DMS153 treated with DMSO at 0.1 percent for 48 hours (cell line): ENCODE measurements around the gene PXMP2.
A peak's percentile ranks its signal among the peaks of the same experiment; 100 is the strongest.

Source experiments
- DNase-seq: peaks from one replicate; lab custom pipeline; 2025; ENCODE audit not compliant: unreplicated experiment; lab: John Stamatoyannopoulos, UW

Gene PXMP2

DNA sequence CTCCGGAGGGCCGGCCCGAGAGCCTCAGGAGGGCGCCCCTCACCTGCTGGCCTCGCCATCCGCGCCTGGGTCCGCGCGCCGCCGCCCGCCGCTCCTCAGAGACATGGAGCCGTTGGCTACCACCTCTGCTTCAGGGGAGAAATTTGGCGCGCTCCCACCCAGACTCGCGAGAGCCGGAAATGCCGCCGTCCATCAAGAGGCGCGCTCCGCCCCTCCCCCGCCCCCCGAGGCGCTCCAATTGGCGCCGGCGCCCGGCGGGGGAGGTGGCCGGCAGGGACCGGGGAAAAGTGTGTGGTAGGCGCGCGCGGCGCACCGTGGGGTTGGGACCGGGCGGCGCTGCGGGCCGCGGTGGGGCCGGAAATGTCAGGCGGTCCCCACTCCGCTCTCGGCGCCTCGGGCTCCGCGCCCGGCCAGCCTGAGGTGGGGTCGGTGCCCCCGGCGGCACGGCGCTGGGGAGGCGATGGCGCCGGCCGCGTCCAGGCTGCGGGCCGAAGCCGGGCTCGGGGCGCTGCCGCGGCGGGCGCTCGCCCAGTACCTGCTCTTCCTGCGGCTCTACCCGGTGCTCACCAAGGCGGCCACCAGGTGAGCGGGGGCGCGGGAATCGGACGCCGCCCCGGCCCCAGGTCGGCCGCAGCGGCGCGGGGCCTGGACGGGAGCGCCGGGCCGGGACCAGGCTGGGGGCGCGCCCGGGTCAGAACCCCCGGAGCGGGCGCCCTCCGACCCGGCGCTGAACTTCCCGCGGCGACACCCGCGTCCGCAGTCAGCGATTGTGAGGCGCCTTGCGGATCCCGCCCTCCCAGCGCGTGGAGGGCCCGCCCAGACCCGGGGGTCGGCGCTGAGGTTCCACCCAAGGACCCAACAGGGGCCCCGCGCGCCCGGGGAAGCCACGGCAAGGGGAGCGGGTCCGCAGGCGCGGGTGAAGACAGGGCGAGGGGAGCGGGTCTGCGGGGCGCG is at the start of gene PXMP2, which contains the start of gene POLE:
Gene PXMP2 (plus strand): TSS at position 377 of the 954 bp plus-strand sequence. CDS start 84 bp downstream, at position 461.
Gene POLE (minus strand): TSS at position 132 of the 954 bp plus-strand sequence. CDS start 27 bp downstream, at position 105.
- peak; percentile 77 for DNase-seq

DNA sequence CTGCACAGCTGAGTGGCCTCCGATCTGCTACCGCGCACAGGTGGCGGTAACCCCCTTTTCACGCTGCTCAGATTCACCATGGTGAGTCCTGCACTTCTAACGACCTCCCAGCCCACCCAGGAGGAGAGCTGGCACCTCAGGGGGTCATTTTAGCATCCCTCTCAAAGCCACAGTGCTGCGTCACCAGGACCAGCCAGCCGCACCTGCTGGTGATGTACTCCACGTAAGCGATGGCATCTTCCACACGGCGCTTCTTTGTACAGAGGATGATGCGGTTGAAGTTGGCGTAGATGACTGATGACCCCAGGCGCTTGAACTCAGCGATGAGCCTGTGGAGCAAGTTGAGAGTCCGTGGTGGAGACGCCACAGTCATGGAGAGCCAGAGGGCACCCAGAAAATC is 49.6 kb upstream of the PXMP2 start:
- DNase-seq: no peak

DNA sequence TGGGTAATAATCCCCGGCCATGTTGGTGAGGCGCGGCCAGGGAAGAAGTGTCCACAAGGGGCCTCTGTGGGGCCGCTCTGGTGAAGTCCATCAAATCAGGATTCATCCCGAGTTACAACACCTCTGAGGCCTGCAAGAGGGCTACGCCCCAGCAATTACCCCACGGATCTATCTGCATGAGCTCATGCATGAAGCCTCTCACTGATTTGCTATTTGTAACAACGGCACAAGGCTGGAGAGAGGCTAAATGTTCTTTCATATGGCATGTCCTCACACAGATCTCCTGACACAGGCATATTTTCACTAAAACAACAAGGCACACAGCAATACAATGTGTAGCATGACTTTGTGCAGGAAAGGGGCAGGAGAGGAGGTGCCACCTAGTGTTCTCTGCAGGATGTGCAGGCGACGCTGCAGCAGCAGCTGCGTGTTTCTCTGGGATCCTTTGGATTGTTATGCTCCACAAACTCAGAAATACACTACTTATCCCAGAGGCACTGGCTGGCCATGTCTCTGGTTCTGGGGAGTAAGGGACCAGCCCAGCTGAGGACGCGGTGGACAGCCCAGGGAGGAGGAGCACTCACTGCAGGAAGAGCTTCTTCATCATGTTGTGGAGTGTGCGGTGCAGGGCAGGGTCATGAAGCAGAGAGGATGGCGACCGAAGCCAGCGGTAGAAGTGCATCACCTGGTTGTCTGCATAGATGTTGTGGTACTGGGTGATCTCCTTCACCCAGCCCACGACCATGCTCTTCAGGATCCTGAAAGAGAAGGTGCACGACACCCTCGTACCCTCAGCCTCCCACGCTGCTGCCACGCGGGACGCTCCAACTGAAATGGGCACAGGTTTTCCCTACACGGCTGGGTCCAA is 48.6 kb upstream of the PXMP2 start:
- DNase-seq: peak; percentile 5

- DNase-seq: no peak
Observed at GRCh38 chr12:132639956-132640520, 47.3 kb upstream of the PXMP2 start.

- no peak for DNase-seq
Observed at GRCh38 chr12:132640936-132641335, 46.5 kb upstream of the PXMP2 start.

- no peak for DNase-seq
Observed at GRCh38 chr12:132641811-132642650, 45.4 kb upstream of the PXMP2 start.

DNA sequence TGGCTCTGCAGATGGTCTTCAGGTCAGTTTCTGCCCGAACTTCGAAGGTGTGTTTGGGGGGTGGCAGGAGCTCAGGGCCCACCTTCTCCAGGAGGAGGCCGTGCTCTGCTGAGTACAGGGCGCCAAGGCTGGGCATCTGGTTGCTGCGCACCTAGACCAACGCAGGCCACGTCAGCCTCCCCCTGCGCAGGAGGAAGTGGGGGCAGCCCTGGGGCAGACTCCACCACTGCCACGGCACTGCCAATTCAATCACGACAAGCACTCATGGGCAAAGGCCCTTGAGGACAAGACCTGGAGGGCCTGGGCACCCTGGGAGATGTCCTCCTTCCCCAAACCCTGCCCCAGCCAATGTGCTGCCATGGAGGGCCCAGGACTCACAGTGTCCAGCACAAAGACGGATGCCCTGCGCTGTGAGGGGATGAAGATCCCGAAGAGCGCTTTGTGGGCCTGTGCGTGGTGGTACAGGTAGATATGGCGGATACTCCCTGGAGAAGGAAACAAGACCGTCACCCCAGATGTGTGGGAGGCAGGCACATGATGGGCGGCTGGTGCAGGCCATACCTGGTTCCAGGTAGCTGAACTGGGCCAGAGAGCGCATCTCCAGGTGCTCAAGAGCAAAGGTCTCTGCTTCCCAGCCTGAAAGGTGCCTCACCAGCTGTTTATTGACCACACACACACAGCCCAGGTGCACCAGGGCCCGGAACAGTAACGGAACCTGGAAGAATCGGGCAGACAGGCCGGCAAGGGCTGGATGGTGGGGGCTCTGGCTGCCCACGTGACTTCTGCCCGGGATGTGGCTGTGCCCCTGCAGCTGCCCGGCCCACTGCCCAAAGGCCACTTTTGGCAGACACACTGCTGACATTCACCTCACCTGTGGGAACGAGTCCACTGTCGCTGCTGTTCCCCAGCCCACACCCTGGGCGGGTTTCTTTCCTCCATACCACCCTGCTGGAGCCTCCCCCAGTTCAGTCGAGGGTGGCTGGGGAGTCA is 44.2 kb upstream of the PXMP2 start:
- no peak for DNase-seq

- no peak for DNase-seq
Observed at GRCh38 chr12:132646850-132647249, 40.5 kb upstream of the PXMP2 start.

DNA sequence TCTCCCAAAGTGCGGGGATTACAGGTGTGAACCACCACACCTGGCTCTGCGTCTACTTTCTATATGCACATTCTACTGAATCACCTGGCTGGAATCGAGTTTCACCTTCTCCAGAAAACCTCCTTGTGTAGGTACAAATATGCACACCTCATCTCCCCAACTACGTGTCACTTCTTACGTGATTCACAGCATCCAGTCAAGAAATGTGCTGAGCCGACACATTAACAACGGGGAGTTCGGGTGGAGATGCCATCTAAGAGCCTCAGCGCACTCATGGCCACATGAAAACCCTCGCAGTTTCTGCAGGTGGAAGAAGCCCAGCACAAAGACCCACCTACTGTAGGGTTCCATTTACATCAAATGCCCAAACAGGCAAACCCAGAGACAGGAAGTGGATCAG is 39.5 kb upstream of the PXMP2 start:
- DNase-seq: no peak

DNA sequence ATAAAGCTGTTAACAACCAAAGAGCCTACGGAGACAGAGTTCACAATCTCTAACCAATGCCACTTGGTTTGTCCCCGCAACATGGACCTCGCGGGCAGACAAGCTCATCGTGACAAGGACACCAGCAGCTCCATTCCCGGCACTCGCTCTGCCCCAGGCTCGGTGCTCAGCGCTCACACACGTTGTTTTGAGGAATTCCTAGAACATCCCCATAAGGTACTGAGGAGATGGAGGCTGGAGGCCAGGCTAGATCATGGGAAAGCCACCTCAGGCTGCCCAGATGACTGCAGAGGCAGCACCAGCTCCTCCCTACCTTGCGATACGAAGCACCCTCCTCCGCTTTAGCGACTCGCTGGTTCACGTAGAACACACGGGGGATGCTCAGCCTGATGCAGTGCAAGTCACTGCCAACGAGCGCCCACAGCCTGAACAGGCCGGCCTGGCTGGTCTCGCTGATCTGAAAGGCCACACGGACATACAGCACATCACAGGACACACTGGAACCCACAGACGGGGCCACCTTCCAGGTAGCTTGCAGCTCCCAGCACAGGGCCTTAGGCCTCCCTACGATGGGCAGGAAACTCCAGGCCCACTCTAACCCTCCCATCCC is 38.7 kb upstream of the PXMP2 start:
- no peak for DNase-seq

DNA sequence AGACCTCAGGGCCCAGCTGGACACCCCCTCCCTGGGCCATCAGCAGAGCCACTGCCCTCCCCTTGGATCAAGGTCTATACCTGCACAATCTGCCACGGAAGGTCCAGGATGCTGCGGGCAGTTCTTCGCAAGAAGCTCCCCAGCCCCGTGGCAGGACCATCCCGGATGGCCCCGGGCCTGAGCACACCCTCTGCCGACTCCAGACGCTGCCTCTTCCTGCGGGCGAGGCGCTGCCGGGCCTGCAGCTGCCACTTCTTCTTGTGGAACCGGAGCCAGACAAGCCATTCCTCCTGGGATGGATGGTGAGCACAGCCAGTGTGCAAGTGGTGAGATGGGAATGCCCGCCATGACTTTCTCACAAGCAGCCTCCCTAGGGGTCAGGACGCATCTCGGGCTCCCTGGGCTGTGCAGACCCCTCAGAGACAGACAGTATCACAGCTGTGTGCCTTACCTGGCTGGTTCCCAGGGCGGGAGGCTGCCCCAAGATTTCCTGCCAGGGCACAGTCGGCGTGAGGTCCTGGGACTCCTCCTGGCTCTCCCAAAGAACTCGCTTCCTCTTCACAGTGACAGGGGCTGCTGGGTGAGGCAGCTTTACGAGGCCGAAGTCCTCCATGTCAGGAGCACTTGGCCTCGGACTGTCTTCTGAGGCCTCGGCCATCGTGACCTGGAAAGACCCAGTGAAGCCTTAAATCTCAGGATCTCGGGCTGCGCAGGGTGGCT is 38.0 kb upstream of the PXMP2 start:
- no peak for DNase-seq

DNA sequence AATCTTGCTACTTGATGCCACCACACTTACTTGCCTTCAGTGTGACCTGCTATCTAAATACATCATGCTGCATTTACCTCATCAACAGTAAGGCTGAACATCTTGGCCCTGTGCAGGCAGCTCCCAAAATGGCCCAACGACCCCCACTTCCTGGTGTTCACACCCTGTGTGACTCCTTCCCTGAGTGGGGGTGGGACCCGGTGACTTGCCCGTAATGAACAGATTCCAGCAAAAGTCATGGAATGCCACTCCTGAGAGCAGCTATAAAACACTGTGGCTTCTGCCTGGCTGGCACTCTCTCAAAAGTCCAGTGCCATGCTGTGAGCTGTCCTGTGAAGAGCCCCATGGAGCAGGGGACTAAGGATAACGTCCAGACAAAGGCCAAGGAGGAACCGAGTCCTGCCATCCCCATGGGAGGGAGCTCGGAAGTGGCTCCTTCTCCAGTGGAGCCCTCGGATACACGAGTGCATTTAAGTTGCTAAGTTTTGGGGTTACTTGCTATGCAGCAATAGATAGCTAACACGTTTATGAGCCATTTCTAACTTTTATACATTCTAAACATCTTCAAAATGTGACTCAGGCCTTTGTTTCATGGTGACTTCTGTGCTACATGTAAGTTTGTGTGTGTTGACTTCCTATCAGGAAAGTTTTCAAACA is 35.8 kb upstream of the PXMP2 start:
- peak; percentile 99 for DNase-seq

GRCh38 chr12:132653567-132654290 is 33.7 kb upstream of the PXMP2 start:
- DNase-seq: no peak

DNA sequence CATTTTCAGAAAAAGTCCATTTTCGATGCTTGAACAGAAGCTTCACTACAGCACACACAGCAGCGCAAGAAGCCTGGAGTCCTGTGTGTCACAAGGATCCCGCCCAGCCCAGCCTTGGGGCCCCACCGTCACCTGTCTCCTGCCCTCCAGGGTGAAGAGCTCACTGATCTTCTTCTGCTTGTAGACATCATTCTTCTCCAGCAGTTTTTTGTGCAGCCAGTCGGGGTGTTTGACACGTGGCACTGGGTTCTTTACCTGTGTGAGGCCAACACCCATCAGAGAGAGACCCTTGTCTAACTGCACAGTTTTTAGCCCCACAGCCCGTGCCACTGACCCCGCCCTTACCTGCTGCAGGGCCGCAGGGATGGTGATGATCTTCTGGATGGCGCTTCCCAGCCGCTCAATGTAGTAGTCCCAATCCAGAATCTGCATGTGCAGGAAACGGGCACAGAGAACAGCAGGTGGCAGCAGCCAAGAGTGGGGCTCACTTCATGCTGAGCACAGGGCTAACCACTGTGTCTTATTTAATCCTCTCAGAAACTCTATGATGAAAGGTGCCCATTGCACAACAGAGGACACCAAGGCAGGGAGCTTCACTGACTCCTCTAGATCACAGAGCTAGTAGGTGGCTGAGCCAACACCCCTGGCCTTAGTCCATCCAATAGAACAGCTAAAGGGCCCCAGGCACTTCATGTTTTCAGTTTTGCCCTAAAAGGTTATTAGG is 30.2 kb upstream of the PXMP2 start:
- DNase-seq: no peak

- no peak for DNase-seq
Observed at GRCh38 chr12:132658149-132658894, 29.1 kb upstream of the PXMP2 start.

DNA sequence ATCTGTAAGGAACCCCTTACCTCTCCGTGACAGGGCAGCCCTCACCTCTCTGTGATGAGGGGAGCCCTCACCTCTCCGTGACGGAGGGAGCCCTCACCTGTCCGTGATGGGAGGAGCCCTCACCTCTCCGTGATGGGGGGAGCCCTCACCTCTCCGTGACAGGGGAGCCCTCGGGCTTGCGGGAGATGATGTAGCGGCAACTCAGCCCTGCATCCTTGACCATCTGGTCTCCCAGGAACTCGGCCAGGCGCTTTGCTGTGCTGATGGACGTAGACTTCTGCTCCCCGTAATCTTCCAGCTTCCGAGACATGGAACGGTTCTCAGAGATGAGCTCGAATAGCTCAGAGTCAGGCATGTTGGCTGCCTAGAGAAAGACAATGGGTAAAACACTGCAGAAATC is 28.2 kb upstream of the PXMP2 start:
- no peak for DNase-seq
